Panc1 (cell line): ENCODE results near the gene ALKBH7.

Experiments
- POLR2AphosphoS5 ChIP-seq: IDR thresholded peaks from 2 replicates; pipeline ENCODE4 v1.6.1; 2012; ENCODE audit warnings: mild to moderate bottlenecking, low read depth, low read length, moderate library complexity
- SIN3A ChIP-seq: IDR thresholded peaks from 2 replicates; pipeline ENCODE4 v1.6.1; 2012; ENCODE audit warnings: low read depth, mild to moderate bottlenecking, low read length, moderate library complexity, borderline replicate concordance; ENCODE audit not compliant: insufficient read depth
- TCF7L2 ChIP-seq: IDR thresholded peaks from 2 replicates; pipeline ENCODE4 v1.6.1; 2011; ENCODE audit warnings: mild to moderate bottlenecking, low read depth, low read length, inconsistent platforms
- TF ChIP-seq, protein P1 (sequence below): fragments of 450-650 bp; IDR thresholded peaks from 2 replicates; pipeline ENCODE4 v1.5.1; 2017; ENCODE audit warnings: mild to moderate bottlenecking
- TF ChIP-seq, protein P2 (sequence below), 2 experiments: IDR thresholded peaks; 2 replicates each; pipeline ENCODE4 v1.6.1; 2011 to 2012; ENCODE audit warnings: low read depth in 2 of 2, control low read depth in 1 of 2, low read length in 1 of 2, mild to moderate bottlenecking in 1 of 2, moderate library complexity in 1 of 2; ENCODE audit not compliant: insufficient read depth in 1 of 2

DNA sequence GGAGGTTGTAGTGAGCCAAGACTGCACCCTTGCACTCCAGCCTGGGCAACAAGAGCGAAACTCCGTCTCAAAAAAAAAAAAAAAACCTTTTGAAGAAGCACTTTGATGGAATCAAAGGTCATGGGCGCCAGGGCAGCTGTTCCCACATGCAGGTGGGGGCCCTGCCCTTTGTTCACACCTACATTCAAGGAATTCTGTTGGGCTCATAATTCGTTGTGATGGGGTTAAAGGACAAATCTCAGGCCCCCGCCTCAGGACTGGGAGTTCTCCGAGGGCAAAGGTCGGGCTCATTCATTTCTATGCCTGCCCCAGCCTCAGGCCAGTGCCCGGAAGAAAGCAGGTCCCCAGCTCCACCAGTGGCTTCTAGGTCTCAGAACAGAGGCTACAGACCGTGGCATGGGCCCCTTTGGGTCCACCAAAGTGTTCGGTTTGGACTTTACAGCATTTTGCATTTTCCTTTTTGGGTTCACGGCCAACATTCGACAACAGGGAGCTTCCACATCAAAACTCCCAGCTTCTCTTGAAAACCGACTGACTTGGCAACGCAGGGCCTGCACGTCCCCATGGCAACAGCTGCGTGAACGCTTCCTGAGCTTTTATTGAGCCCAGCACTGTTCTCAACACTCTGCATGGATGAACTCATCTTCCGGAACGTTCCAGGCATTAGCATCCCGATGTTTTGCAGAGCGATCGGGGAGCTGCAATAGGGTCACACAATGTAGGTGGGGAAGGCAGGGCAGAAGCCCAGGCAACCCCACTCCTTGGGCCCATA is 30.4 kb downstream of the ALKBH7 start:
- TF ChIP-seq, protein P1, sequence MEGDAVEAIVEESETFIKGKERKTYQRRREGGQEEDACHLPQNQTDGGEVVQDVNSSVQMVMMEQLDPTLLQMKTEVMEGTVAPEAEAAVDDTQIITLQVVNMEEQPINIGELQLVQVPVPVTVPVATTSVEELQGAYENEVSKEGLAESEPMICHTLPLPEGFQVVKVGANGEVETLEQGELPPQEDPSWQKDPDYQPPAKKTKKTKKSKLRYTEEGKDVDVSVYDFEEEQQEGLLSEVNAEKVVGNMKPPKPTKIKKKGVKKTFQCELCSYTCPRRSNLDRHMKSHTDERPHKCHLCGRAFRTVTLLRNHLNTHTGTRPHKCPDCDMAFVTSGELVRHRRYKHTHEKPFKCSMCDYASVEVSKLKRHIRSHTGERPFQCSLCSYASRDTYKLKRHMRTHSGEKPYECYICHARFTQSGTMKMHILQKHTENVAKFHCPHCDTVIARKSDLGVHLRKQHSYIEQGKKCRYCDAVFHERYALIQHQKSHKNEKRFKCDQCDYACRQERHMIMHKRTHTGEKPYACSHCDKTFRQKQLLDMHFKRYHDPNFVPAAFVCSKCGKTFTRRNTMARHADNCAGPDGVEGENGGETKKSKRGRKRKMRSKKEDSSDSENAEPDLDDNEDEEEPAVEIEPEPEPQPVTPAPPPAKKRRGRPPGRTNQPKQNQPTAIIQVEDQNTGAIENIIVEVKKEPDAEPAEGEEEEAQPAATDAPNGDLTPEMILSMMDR = no peak
- TF ChIP-seq POLR2AphosphoS5 (no peak), SIN3A (no peak), TCF7L2 (no peak)
- TF ChIP-seq, protein P2, sequence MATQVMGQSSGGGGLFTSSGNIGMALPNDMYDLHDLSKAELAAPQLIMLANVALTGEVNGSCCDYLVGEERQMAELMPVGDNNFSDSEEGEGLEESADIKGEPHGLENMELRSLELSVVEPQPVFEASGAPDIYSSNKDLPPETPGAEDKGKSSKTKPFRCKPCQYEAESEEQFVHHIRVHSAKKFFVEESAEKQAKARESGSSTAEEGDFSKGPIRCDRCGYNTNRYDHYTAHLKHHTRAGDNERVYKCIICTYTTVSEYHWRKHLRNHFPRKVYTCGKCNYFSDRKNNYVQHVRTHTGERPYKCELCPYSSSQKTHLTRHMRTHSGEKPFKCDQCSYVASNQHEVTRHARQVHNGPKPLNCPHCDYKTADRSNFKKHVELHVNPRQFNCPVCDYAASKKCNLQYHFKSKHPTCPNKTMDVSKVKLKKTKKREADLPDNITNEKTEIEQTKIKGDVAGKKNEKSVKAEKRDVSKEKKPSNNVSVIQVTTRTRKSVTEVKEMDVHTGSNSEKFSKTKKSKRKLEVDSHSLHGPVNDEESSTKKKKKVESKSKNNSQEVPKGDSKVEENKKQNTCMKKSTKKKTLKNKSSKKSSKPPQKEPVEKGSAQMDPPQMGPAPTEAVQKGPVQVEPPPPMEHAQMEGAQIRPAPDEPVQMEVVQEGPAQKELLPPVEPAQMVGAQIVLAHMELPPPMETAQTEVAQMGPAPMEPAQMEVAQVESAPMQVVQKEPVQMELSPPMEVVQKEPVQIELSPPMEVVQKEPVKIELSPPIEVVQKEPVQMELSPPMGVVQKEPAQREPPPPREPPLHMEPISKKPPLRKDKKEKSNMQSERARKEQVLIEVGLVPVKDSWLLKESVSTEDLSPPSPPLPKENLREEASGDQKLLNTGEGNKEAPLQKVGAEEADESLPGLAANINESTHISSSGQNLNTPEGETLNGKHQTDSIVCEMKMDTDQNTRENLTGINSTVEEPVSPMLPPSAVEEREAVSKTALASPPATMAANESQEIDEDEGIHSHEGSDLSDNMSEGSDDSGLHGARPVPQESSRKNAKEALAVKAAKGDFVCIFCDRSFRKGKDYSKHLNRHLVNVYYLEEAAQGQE (IDR thresholded peaks at IDR 0.05; ENCODE audit: insufficient read depth in 1 of 2, low read depth in 2 of 2, low read length in 1 of 2) = no peak
